Suprapubic skin (tissue), 3 donors: ENCODE data around the gene MSMO1.

ENCODE experiments used
- EP300 ChIP-seq: sonication (generic); formaldehyde crosslinking; IDR thresholded peaks from one replicate; pipeline ENCODE4 v1.6.1; 2017; ENCODE audit warnings: antibody characterized with exemption
- TF ChIP-seq, protein P1 (sequence below), 2 donors: fragments of 200-600 bp in 1 of 2; fragments of 450-650 bp in 1 of 2; sonication (generic) in 1 of 2; IDR thresholded peaks; one replicate each; pipeline ENCODE4 v1.5.1; 2016 to 2019; ENCODE audit warnings: antibody characterized with exemption in 2 of 2, mild to moderate bottlenecking in 1 of 2, moderate library complexity in 1 of 2

DNA sequence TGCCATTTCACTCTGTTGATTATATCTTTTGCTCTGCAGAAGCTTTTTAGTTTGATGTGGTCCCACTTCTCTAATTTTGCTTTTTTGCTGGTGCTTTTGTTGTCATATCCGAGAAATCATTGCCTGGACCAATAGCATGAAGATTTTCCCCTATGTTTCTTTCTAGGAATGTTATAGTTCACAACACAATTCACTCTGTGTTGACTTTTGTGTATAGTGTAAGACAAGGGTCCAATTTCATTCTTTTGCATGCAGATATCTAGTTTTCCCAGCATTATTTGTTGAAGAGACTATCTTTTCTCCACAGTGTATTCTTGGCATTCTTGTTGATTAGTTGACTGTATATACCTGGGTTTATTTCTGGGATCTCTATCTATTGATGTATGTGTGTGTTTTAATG lies 43.1 kb downstream of the MSMO1 start:
- TF ChIP-seq, protein P1, sequence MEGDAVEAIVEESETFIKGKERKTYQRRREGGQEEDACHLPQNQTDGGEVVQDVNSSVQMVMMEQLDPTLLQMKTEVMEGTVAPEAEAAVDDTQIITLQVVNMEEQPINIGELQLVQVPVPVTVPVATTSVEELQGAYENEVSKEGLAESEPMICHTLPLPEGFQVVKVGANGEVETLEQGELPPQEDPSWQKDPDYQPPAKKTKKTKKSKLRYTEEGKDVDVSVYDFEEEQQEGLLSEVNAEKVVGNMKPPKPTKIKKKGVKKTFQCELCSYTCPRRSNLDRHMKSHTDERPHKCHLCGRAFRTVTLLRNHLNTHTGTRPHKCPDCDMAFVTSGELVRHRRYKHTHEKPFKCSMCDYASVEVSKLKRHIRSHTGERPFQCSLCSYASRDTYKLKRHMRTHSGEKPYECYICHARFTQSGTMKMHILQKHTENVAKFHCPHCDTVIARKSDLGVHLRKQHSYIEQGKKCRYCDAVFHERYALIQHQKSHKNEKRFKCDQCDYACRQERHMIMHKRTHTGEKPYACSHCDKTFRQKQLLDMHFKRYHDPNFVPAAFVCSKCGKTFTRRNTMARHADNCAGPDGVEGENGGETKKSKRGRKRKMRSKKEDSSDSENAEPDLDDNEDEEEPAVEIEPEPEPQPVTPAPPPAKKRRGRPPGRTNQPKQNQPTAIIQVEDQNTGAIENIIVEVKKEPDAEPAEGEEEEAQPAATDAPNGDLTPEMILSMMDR (IDR thresholded peaks at IDR 0.05), result no peak
- no peak for TF ChIP-seq EP300
